CD4-positive, alpha-beta T cell treated with Interleukin-10 for 1 hour (primary cell): ENCODE measurements around the gene ZNF286A.
"Not testable (repeated sequence)": the region's sequence is repeated elsewhere in the genome, so short reads cannot be mapped to it uniquely, and the experiment has no call there.

Source experiments
- DNase-seq: peaks from one replicate; pipeline ENCODE4 v3.0.0-alpha.2; 2020

ZNF286A gene

DNA sequence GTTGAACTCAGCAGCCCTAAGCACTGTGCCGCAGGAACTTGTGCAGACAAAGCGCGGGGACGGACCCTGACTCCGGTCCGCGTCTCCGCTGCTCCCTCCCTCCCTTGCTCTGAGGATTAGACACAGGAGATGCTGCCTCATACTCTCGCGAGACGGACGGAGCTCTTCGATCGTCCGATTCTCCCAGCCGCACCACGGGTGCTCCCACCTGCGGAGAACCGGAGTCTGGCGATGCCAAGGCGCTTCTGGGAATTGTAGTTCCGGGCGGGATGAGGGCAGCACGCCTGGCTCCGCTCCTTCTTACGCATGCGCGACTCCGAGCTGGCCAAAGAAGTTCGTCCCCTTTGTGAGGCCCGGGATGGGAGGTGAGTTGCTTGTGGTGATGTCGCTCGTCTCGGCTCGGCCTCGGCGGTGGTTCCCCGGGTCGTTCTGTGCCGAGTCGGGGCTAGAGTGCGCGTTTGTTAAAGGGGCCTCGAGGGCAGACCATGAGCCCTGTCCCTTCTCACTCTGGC lies at the start of gene ZNF286A:
TSS of gene ZNF286A (plus strand) at position 340 of the 512 bp plus-strand sequence. CDS start 578 bp downstream, outside the sequence.
- peak; percentile 98 for DNase-seq

GRCh38 chr17:15649861-15650421 lies 49.6 kb upstream of the ZNF286A start:
- DNase-seq = no peak

DNA sequence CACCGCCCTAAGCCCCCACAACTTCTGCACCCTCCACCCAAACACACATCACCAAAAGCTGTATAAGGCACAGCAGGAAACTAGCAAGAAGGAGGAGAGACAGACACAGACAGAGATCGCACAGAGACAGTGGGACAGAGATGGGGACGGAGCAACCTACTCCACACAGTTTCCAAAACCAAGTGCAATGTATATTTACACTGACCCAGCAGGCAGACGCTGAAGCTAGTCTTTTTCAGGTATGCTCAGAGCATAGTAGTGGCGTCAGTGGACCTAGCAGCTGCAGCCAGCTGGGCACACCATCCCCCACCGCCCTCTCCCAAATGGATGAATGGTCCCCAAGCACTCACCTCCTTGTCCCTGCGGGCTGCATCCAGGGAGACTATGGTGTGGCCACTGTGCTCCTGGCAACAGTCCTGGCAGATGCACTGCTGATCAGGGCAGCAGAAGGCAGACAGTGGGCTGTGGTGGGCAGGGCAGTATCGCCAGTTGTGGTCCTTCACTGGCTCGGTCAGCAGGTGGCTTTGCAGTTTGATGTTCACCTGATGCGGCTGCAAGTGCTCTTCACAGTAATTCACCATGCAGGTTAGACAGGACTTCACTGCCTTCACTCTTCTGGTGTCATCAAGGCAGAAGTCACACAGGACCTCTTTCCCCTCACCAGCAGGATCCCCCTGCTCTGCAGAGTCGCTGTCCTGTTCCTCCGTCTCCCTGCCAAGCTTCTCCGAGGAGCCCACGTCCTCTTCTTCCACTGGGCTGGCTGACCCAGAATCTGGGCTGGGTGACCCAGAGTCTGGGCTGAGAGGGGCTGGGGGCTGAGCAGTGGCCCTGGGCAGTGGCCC lies 48.6 kb upstream of the ZNF286A start:
- DNase-seq = no peak

DNA sequence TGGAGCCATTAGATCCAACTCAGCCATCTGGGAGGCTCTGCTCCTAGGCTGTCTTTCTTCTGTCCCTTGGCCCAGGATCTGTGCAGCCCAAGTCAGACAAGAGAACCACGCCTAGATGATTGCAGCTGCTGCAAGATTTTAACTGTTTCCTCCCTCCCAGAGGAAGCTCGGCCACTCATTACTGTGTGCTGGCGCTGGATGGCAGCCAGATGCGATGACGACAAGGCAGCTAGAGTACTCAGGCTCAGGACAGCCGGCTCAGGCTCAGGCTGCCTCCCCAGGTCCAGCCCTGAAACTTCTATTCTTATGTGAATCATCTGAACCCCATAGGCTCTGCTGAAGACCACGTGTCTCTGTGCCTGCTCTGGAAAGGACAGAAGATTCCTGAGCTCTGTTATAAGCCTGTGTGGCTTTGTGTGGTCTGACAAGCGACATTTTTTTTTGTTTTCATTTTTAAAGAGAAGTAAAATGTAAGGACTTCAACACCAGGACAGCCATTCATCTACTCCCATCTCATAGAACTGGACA lies 47.9 kb upstream of the ZNF286A start:
- DNase-seq = peak; percentile 21

DNA sequence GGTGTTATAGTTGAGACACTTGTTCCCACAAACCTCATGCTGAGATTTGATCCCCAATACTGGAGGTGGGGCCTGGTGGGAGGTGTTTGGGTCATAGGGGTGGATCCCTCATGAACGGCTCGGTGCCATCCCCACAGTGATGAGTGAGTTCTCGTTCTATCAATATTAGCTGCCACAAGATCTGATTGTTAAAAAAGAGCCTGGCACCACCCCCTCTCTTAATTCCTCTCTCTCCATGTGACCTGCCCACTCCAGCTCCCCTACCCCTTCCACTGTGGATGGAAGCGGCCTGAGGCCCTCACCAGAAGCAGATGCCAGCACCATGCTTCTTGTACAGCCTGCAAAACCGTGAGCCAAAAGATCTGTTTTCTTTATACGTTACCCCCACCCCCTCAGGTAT lies 46.6 kb upstream of the ZNF286A start:
- DNase-seq = no peak

DNA sequence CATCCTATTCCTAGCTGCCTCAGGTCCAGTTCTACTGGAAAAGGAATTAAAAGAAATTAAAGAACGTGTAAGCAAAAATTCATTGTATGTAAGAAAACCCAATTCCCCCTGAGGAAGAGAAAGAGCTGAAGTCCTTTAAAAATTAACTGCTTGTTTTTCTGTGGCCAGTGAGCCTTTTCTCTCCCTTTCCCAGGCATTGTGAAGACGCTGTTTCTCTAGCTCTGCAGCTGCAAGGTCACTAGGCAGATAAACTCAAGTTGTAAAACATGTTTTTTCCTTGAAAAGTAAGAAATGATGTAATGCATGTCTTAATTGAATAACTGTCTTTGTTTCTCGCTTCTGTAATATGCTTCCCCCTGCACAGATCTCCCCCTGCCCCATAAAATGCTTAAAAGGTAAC lies 45.2 kb upstream of the ZNF286A start:
- not testable (repeated sequence) for DNase-seq

DNA sequence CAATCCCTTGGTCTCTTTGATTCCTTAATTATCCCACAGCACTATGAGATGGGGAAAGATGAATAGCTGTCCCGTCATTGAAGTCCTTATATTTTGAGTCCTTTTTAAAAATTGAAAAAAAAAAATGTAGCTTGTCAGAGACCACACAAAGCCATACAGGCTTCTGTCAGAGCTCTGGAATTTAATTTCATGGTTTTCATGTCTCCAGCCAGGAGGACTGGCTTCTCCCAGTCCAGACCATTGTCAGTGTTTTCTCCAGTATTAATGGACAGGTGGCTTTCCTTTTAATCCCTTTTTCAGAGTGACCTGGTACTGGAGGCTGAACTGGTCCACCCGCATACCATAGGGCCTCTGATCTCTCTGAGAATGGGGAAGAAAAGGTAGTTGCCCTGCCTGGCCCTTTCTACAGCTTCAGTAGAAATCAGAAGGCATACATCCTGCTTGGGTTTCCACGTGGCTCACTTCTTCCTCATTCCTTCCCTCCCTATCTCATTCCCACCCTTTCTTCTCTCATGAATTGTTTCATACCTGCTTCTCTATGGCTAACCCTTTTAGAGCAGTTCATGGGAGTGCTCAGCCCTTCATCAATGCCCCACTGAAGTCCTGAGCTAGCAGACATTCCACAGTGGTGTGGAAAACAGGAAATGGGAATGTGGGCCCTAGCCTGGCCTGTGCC lies 44.5 kb upstream of the ZNF286A start:
- no peak for DNase-seq

GRCh38 chr17:15657868-15658267 lies 41.7 kb upstream of the ZNF286A start:
- no peak for DNase-seq

- DNase-seq = no peak
These were observed 41.3 kb upstream of the ZNF286A start for GRCh38 chr17:15658296-15658695.

GRCh38 chr17:15659236-15659635 lies 40.3 kb upstream of the ZNF286A start:
- DNase-seq = no peak

- DNase-seq = no peak
These were observed 39.9 kb upstream of the ZNF286A start for GRCh38 chr17:15659663-15660062.

DNA sequence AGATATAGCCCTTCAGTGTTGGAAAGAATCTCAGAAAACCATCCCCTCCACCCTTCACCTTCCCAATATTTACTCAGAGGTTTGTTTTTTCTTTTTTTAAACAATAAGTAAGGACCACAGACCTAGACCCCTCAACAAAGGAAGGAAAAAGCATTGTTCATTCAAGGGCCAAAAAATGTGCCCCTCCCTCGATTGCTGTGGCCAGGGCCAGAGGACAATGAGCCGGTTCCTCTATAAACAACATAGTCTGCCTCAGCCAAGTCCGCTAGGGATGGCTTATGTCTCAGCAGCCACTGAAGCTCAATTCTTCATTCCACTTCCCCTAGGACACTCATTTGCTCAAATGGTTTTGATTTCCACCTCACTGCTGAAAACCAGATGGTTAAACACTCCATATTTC lies 39.5 kb upstream of the ZNF286A start:
- DNase-seq = no peak

GRCh38 chr17:15662681-15663080 lies 36.9 kb upstream of the ZNF286A start:
- no peak for DNase-seq

DNA sequence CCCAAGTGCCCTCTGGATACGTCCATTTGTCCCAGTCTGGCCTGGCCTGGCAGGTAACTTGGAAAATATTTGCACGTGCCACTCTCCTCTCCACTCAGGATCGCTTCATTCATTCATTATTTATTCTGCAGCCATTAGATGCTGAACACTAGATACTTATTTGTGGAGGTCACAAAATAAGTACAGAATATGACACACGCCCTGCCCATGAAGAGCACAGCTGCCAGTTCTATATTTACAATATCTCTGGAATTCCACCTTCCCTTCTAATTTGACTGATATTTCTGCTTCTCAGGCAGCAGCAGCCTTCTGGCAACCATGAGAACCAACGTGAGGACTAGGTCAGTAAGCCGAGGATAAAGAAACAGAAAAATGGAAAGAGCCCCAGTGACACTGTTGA lies 36.4 kb upstream of the ZNF286A start:
- DNase-seq = no peak

DNA sequence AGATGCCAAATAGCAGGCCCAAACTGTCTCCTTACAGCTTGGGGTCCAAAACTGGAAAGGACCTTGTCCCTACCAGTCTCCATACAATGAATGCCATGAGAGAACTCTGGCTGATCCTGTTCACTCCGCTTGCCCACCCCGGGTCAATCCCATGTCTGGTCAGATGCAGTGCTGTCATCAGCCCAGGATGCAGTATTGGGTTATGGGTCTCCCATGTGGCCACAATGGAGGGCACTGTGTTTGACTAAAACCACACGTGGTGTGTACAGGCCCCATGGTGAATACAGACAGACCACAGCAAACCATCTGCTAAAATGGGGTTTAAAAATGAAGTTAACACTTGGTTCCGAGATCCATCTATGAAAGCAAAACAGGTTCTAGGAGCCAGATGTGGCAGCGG lies 35.9 kb upstream of the ZNF286A start:
- no peak for DNase-seq

DNA sequence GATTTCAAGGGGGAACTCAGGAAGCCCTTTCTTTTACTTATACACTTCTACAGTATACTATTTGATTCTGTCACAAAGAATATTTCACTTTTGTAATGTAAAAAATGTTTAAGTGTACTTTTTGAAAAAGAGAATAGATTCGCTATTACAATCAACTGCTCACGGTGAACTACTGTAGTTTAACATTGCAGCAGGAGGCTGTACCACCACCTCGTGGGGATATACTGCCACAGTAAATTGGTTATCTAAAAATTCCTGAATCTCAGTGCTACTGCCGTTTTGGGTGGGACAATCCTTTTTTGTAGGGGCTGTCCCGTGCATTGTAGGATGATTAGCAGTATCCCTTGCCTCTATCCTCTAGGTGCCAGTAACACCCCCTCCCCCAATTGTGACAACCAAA lies 30.0 kb upstream of the ZNF286A start:
- DNase-seq = not testable (repeated sequence)

- DNase-seq = not testable (repeated sequence)
These were observed 24.9 kb upstream of the ZNF286A start for GRCh38 chr17:15674640-15675039.

DNA sequence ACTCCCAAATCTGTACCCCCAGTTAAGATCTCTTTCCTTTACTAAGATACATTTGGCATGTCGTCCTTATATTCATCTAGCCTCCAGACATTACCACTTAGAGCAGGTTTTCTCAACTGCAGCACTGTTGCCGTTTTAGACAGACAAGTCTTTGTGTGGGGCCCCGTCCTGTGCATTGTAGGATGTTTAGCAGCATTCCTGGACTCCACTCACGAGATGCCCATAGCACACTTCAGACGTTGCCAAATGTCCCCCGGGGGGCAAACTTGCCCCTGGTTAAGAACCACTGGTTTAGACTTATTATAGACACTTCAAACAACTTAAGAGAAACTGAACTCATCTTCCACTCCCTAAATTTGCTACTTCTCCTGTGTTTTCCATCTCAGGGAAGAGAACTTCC lies 23.6 kb upstream of the ZNF286A start:
- not testable (repeated sequence) for DNase-seq

DNA sequence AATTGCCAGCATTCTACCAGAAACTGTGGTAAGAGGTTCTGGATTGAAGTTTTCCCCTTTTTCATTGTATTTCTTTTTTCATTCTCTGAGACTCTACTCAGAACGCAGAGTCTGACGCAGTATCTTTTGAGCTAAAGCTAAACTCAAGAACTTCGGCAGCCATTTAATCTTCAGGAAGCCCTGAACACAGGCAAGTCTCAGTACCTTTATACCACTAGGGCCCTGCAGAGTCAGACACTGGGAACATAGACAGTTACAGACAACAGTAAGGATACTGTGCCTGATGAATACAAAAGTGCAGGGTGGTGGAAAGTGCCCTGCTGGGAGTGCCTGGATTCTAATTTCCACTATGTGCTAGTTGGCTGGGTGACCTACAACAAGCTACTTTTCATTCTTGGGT lies 16.4 kb upstream of the ZNF286A start:
- DNase-seq = peak; percentile 19

DNA sequence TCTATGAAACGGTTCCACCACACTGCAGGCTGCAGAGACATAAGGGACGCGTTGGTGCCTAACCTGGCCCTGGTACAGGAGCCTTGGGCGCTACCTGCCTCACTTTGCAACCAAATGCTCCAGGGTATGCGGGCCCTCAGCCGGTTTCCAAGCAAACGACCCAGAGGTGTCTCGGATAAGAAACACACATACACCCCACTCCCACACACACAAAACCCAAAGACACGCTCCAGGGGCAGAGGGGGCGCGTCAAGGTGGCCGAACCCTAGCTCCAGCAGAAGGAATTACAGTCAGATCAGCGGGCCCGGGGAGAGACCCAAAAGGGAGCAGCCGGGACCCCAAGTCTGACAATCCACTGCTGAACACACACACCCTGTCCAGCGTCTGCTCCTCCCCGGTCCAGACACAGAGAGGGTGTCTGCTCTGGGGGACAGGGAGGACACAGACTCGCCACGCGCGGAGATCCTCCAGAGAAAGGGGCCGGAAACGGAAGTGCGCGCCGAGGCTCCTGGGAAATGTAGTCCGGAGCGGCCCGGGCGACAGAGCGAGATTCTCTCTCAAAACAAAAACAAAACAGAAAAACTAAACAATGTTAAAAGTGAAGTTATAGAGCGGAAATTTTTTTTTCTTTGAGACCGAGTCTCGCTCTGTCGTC lies 15.6 kb upstream of the ZNF286A start, which contains the start of gene TRIM16:
TSS of gene TRIM16 (minus strand) at position 488 of the 655 bp plus-strand sequence. CDS start 32,702 bp downstream, outside the sequence.
- peak; percentile 84 for DNase-seq

DNA sequence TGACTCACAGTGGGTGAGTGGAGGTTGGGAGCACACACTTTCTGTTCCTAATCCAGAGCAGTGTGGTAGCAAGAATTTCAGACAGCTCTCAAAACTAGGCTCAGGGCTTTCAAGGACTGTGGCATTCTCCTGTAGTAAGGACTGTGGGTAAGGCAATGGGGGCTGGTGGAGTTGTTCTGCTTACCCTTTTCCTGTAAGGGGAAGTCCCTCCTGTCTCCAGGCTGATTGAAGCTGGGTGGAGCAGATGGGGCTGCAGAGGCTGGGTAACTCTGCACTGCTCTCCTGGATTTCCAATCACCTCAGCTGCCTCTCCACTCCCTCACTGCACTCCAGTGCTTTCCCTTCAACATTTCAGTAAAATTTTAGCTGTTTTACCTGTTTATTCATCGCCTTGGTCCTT lies 12.1 kb upstream of the ZNF286A start:
- not testable (repeated sequence) for DNase-seq

- not testable (repeated sequence) for DNase-seq
These were observed 585 bp upstream of the ZNF286A start for GRCh38 chr17:15698967-15699366.

DNA sequence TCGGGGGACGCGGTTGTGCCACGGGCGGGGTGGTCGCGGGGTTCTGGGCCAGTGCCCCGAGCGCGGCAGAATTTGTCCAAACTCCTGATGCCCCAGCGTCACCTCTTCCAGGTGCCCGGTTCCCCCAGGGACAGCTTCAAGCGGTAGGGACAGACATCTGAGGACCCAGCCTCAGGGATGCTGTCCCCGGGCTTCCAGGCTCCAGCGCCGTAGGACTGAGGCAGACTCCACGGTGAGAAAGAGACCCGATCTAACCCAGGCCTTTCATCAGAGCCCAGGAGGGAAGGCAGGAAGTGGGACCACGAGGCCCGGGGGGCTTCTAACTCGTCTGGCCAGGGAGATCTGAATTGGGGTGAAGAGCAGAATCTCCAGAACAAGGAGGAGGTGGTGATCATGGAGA lies 385 bp downstream of the ZNF286A start:
- DNase-seq = not testable (repeated sequence)
